ENCODE data around the gene PITPNM2. TPM values are rescaled to one million over a fixed set of nuclear protein-coding genes. Genes with fewer than 3 reads are reported as not detected.

The PITPNM2 gene
- total RNA-seq, 4 donors from 2014 or later, result 2.8 to 19.5 (median 14.2) TPM

DNA sequence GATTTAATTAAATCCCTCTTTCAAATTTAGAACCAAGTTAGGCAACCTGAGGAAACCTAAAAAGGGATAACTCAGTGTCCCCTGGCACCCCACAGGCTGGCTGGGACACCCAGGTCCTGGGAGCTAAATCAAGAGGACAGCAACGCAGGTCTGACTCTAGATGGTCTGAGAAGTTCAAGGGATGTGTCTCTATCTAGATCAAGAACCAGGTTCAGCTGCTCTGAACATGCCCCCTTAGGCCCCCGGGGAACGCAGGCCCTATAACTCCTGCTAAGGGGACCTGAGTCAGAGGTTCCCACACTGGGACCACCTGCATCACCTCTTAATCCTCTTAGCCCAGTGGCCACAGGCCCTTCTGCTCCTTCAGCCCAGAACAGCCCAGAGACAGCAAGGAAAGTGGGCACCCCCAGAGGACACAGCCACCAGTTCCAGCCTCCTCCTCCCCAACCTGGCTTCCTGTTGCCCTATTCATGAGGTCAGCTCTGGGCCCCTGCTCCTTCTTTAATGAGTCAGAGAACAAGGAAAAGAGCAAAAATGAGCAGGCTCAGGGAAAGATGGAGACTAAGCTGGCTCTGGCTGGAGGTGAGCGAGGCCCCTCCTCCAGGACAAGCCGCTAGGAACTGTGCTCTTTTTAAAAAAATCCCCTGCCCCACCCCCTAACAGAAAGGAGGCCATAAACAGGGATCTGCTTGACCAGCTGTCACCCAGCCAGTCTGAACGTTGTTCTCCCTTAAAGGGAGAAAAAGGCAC is 10.8 kb downstream of the PITPNM2 start:
- TF ChIP-seq CTCF (IDR thresholded peaks at IDR 0.05), result no peak
- DNase-seq (ENCODE audit: low spot score) (no peak), ATAC-seq (ENCODE audit: low FRiP score) (peak; percentile 53)

- no peak for TF ChIP-seq CTCF (IDR thresholded peaks at IDR 0.05)
- DNase-seq (ENCODE audit: low spot score) (no peak), ATAC-seq (ENCODE audit: low FRiP score) (no peak)
Observed at GRCh38 chr12:123135688-123136087, 15.2 kb downstream of the PITPNM2 start.

DNA sequence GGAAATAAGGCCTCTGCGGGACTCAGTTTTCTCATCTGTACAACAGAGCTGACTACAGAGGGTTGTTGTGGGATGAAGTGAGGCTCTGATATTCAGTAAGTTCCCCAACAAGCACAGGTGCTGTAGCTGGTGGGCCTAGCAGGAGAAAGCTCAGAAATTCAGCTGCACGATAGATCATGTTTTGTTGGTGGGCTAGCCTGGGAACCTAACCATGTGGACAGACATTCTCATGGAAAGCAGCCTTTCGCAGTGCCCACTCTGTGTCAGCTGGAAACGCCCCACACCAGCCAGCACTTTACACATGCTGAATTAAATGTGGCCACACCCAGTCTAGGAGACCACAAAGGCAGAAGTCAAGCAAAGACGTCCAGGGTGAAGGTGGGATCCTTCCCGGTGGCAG is 16.1 kb downstream of the PITPNM2 start:
- no peak for TF ChIP-seq CTCF (IDR thresholded peaks at IDR 0.05)
- no peak for DNase-seq (ENCODE audit: low spot score)
- no peak for ATAC-seq (ENCODE audit: low FRiP score)

DNA sequence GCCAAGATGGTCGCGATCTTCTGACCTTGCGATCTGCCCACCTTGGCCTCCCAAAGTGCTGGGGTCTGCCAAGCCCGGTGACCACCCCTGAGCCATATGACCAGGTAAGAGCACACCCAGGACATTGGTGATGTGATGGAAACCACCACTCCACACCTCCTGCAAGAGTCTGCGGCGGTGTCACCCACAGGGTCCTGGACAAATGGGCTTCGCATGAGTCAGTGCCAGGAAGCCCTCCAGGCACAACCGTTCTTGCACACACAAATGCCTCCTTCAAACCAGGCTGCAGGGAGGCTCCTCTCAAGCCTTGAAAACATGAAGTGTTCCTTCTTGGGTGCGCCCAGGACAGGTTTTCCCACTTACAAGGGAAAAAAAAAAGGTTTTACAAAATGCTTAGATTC is 16.6 kb downstream of the PITPNM2 start:
- no peak for TF ChIP-seq CTCF (IDR thresholded peaks at IDR 0.05)
- DNase-seq (ENCODE audit: low spot score), result no peak
- ATAC-seq (ENCODE audit: low FRiP score), result no peak

GRCh38 chr12:123133701-123134100 is 17.2 kb downstream of the PITPNM2 start:
- ATAC-seq (ENCODE audit: low FRiP score), result no peak
- DNase-seq (ENCODE audit: low spot score), result no peak
- no peak for TF ChIP-seq CTCF (IDR thresholded peaks at IDR 0.05)

DNA sequence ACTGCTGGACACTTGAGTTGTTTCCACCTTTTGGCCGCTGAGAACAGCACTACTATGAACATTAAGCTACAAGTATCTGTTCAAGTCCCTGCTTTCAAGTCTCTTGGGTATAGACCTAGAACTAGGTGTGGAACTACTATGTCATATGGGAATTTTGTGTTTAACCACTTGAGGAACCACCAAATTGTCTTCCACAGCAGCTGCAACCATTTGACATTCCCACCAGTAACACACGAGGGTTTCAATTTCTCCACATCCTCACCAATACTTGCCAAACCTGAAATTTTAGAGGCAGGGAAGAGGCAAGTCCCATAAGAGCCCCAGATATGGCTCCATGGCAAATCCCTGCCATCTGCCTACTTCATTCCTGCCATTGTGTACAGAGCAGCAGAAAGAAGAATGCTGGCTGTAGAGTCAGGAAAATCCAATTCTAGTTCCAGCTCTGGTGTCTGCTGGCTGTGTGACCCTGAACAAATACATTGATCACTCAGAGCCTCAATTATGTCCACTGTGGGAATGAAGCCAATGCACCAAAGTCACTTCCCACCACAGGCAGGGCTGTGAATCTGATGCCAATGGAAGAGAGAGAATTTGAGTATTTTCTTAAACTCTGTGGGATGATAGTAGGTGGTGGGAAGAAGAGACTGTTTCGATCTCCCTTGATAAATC is 17.8 kb downstream of the PITPNM2 start:
- no peak for ATAC-seq (ENCODE audit: low FRiP score)
- TF ChIP-seq CTCF (IDR thresholded peaks at IDR 0.05), result no peak

More for the DNA sequence above, 17.8 kb downstream of the PITPNM2 start:
- no peak for DNase-seq (ENCODE audit: low spot score)
